ENCODE data around the gene GPR162.

DNA sequence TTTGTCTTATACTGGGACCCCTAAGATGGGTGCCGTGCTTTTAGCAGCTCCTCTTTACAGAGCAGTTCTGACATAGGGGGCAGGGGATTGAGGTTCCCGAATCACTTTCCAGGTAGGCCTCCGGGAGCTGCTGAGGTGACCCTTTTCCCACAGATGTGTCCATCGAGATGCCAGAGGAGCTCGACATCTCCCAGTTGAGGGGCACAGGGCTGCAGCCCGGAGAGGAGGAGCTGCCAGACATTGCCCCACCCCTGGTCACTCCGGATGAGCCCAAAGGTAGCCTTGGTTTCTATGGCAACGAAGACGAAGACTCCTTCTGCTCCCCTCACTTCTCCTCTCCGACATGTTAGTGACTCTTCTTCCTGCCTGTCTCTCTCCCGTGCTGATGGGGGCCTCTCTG lies 41.4 kb downstream of the GPR162 start:
- TF ChIP-seq POLR2A (IDR thresholded peaks at IDR 0.05) = no peak
- TF ChIP-seq, protein P1, sequence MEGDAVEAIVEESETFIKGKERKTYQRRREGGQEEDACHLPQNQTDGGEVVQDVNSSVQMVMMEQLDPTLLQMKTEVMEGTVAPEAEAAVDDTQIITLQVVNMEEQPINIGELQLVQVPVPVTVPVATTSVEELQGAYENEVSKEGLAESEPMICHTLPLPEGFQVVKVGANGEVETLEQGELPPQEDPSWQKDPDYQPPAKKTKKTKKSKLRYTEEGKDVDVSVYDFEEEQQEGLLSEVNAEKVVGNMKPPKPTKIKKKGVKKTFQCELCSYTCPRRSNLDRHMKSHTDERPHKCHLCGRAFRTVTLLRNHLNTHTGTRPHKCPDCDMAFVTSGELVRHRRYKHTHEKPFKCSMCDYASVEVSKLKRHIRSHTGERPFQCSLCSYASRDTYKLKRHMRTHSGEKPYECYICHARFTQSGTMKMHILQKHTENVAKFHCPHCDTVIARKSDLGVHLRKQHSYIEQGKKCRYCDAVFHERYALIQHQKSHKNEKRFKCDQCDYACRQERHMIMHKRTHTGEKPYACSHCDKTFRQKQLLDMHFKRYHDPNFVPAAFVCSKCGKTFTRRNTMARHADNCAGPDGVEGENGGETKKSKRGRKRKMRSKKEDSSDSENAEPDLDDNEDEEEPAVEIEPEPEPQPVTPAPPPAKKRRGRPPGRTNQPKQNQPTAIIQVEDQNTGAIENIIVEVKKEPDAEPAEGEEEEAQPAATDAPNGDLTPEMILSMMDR (IDR thresholded peaks at IDR 0.05 in 8 of 11, conservative IDR thresholded peaks at IDR 0.05 in 3 of 11) = no peak
- TF ChIP-seq POLR2AphosphoS5 (IDR thresholded peaks at IDR 0.05) = no peak
